ENCODE data around the gene STRN4.
"Not testable (repeated sequence)": the region's sequence is repeated elsewhere in the genome, so short reads cannot be mapped to it uniquely, and the experiment has no call there.

The STRN4 gene

GRCh38 chr19:46772170-46773017 lies 26.1 kb upstream of the STRN4 start:
- DNase-seq = no peak

GRCh38 chr19:46768746-46769145 lies 22.5 kb upstream of the STRN4 start:
- not testable (repeated sequence) for DNase-seq

GRCh38 chr19:46766569-46767317 lies 20.5 kb upstream of the STRN4 start:
- DNase-seq = no peak

GRCh38 chr19:46764817-46765291 lies 18.6 kb upstream of the STRN4 start:
- no peak for DNase-seq

GRCh38 chr19:46762245-46762890 lies 16.1 kb upstream of the STRN4 start:
- no peak for DNase-seq

- DNase-seq = no peak
These were observed 15.2 kb upstream of the STRN4 start for GRCh38 chr19:46761418-46761831.

GRCh38 chr19:46760897-46761296 lies 14.6 kb upstream of the STRN4 start:
- DNase-seq = not testable (repeated sequence)

- no peak for DNase-seq
These were observed 14.1 kb upstream of the STRN4 start for GRCh38 chr19:46760363-46760762.

GRCh38 chr19:46759817-46760333 lies 13.6 kb upstream of the STRN4 start:
- no peak for DNase-seq

- DNase-seq = no peak
These were observed 13.0 kb upstream of the STRN4 start for GRCh38 chr19:46759206-46759605.

GRCh38 chr19:46756544-46756888 lies 10.3 kb upstream of the STRN4 start:
- DNase-seq = no peak

- DNase-seq = no peak
These were observed 9.7 kb upstream of the STRN4 start for GRCh38 chr19:46755853-46756543.

- no peak for DNase-seq
These were observed 9.0 kb upstream of the STRN4 start for GRCh38 chr19:46755077-46755852.

- peak; percentile 91 for DNase-seq
These were observed 7.3 kb upstream of the STRN4 start for GRCh38 chr19:46753420-46754155.

GRCh38 chr19:46748325-46749109 lies 2.3 kb upstream of the STRN4 start:
- no peak for DNase-seq

GRCh38 chr19:46745521-46746280 lies 549 bp downstream of the STRN4 start, which contains the start of gene FKRP:
Gene FKRP (plus strand): TSS chr19:46746057. CDS start chr19:46755451, 9,394 bp downstream.
- no peak for DNase-seq

- DNase-seq = no peak
These were observed 1.2 kb downstream of the STRN4 start for GRCh38 chr19:46745030-46745429.

- no peak for DNase-seq
These were observed 2.1 kb downstream of the STRN4 start for GRCh38 chr19:46744005-46744691.
